Upper lobe of left lung (tissue), 6 donors: ENCODE results near the gene ISY1. TPM values are rescaled to one million over a fixed set of nuclear protein-coding genes. Genes with fewer than 3 reads are reported as not detected.

Source experiments
- ATAC-seq, 2 donors: fragments of 200-7000 bp; cut with Tn5 transposase; one replicate each; pipeline ENCODE4 v1.9.1; 2022; ENCODE audit warnings: mild to moderate bottlenecking in 2 of 2, moderate library complexity in 2 of 2; ENCODE audit not compliant: low FRiP score in 2 of 2
- DNase-seq, 2 donors: peaks; one replicate each; pipeline ENCODE4 v3.0.0-alpha.2; 2019 to 2020
- H3K27ac ChIP-seq, 4 donors: fragments of 200-600 bp; sonication (generic); one replicate each; pipeline ENCODE4 v1.5.1; 2016 to 2019
- H3K27me3 ChIP-seq, 4 donors: fragments of 200-600 bp; sonication (generic); one replicate each; pipeline ENCODE4 v1.5.1; 2017 to 2019
- H3K36me3 ChIP-seq, 4 donors: fragments of 200-600 bp; sonication (generic); one replicate each; pipeline ENCODE4 v1.5.1; 2016 to 2019
- H3K4me1 ChIP-seq, 4 donors: fragments of 200-600 bp; sonication (generic); one replicate each; pipeline ENCODE4 v1.5.1; 2018 to 2019
- H3K4me3 ChIP-seq, 4 donors: fragments of 200-600 bp; sonication (generic); one replicate each; pipeline ENCODE4 v1.5.1; 2017 to 2019; ENCODE audit warnings: mild to moderate bottlenecking in 2 of 4, moderate library complexity in 1 of 4
- H3K9me3 ChIP-seq, 4 donors: fragments of 200-600 bp; sonication (generic); one replicate each; pipeline ENCODE4 v1.5.1; 2018 to 2019
- EP300 ChIP-seq, 4 donors: sonication (generic); formaldehyde crosslinking; IDR thresholded peaks; one replicate each; pipeline ENCODE4 v1.5.1; 2017; ENCODE audit warnings: antibody characterized with exemption in 4 of 4, control low read depth in 2 of 4
- POLR2A ChIP-seq, 4 donors: fragments of 450-650 bp; IDR thresholded peaks; one replicate each; pipeline ENCODE4 v1.5.1; 2016 to 2017; ENCODE audit warnings: antibody characterized with exemption in 4 of 4, mild to moderate bottlenecking in 2 of 4
- POLR2AphosphoS5 ChIP-seq, 2 donors: sonication (generic); formaldehyde crosslinking; IDR thresholded peaks; one replicate each; pipeline ENCODE4 v1.5.1; 2017; ENCODE audit warnings: antibody characterized with exemption in 2 of 2
- WGBS, 2 donors: methylation state at CpG; one replicate each; pipeline ENCODE4 v1.1.5; 2017 to 2018; 5-methylcytosine and 5-hydroxymethylcytosine counted together
- total RNA-seq, 6 donors: library from RNA; depleted of rRNA in 4 of 6; stranded (reverse); fragments of >200 nt in 4 of 6; gene quantifications; one replicate each; pipeline versions ENCODE4 v1.1.0 to v1.2.1, GENCODE V29; 2016 to 2021
- TF ChIP-seq, protein P1 (sequence below), 6 experiments: fragments of 450-650 bp in 4 of 6; fragments of 200-600 bp in 2 of 6; sonication (generic) in 2 of 6; IDR thresholded peaks; one replicate each; pipeline ENCODE4 v1.5.1; 2016 to 2019; ENCODE audit warnings: antibody characterized with exemption in 6 of 6
- donor health status: DM: no; HTN: no; CAD: no; lungs with moderate emphysema.
- donor health status: DM: no; HTN: yes; CAD: no; lungs with severe emphysema.

The ISY1 gene
- total RNA-seq: 10 to 100 TPM; 14.2 to 34.8 (median 19.6) TPM

DNA sequence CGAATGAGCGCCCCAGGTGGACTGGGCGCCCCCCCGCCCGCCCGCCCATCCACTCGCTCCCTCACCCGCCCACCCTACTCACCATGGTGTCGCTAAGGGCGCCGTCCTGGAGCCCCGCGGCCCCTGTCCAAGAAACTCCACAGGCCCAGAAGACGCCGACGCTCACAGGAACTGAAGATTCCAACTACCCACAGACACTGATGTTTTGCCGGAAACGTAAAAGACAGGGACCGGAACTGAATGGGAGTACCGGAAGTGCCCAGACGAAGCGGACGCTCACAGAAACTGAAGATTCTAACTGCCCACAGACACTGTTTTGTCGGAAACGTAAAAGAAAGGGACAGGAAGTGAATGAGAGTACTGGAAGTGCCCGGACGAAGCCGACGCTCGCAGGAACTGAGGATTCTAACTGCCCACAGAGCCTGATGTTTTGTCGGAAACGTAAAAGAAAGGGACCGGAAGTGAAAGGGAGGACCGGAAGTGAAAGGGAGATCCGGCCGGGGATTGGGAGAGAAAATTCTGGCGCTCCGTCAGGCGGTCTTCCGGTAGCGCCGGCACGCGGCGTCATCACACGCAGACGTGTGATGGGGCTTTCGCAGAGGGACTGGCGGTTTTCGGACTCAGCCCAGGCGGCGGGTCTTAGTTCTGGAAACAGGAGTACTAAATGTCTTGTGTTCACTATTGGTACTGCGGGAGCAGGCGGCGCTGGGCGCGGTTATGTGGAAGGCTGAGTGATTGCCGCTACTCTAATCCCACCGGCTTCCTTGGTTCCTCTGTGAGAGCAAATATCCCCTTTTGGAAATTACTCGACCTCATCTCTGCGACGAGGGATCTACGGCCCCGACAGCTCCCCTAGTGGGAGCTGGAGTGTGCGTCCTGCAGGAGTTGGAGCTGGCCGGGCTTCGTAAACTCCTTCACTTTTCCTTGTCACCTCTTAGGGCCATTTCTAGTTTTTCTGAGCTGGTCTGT, at the start of gene ISY1:
Gene ISY1, minus strand, starts transcription at position 173 of the 969 bp plus-strand sequence. Its CDS starts 88 bp downstream, at position 85.
- peaks cover 10 to 43% (median 22%) of the 10 kb centered on the region in 4 donors for H3K36me3 ChIP-seq
- H3K27me3 ChIP-seq: no peaks in the 10 kb centered on the region
- TF ChIP-seq EP300 (IDR thresholded peaks at IDR 0.05) (peak in 1 of 4 donors; percentile 48), POLR2AphosphoS5 (IDR thresholded peaks at IDR 0.05) (peak; percentile 91), POLR2A (IDR thresholded peaks at IDR 0.05) (peak in 2 of 4 donors; percentile 84 to 87)
- TF ChIP-seq, protein P1, sequence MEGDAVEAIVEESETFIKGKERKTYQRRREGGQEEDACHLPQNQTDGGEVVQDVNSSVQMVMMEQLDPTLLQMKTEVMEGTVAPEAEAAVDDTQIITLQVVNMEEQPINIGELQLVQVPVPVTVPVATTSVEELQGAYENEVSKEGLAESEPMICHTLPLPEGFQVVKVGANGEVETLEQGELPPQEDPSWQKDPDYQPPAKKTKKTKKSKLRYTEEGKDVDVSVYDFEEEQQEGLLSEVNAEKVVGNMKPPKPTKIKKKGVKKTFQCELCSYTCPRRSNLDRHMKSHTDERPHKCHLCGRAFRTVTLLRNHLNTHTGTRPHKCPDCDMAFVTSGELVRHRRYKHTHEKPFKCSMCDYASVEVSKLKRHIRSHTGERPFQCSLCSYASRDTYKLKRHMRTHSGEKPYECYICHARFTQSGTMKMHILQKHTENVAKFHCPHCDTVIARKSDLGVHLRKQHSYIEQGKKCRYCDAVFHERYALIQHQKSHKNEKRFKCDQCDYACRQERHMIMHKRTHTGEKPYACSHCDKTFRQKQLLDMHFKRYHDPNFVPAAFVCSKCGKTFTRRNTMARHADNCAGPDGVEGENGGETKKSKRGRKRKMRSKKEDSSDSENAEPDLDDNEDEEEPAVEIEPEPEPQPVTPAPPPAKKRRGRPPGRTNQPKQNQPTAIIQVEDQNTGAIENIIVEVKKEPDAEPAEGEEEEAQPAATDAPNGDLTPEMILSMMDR (IDR thresholded peaks at IDR 0.05): peak; percentile 58 to 88 (median 72)
- H3K27ac ChIP-seq: peak within 1 kb of the TSS; percentile 88 to 98 (median 94)
- H3K4me1 ChIP-seq: peaks cover 18 to 23% (median 19%) of the 10 kb centered on the region in 4 donors
- ATAC-seq (peak; percentile 94 to 97), DNase-seq (peak; percentile 84 to 95)
- WGBS, 2 donors: 0% methylated on average over 49 to 67 of the region's 67 CpGs
- no peaks in the 10 kb centered on the region for H3K9me3 ChIP-seq
- peak within 1 kb of the TSS; percentile 56 to 92 (median 80) for H3K4me3 ChIP-seq

DNA sequence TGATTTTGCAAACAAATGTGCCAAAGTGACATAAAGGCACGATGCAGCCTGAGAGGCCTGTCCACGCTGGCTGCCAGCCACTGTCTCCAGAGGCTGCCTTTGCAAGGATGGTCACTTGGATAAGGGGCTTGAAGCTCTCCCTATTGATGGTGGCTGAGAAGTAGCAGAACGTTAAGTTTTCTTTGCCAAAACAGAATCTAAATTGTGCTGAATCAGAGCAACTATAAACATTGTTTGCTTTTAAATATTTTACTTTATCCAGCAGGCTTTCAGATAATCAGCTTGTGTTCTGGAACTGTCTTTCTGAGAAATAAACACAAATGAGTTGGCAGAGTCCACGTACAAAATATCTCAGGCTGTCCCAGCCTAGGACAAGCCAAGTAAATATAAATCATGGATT, 46.6 kb upstream of the ISY1 start:
- Histone ChIP-seq H3K4me3 (no peak overlapping the region), H3K4me1 (peaks cover 8 to 14% (median 13%) of the 10 kb centered on the region in 4 donors), H3K36me3 (no peaks in the 10 kb centered on the region), H3K9me3 (no peaks in the 10 kb centered on the region), H3K27ac (no peak overlapping the region), H3K27me3 (no peaks in the 10 kb centered on the region)
- no peak for DNase-seq
- WGBS, 2 donors: 51 to 61% methylated on average over 4 of the region's 4 CpGs
- TF ChIP-seq, protein P1 (IDR thresholded peaks at IDR 0.05): no peak
- TF ChIP-seq POLR2A (IDR thresholded peaks at IDR 0.05) (no peak), POLR2AphosphoS5 (IDR thresholded peaks at IDR 0.05) (no peak), EP300 (IDR thresholded peaks at IDR 0.05) (no peak)
- ATAC-seq: no peak

DNA sequence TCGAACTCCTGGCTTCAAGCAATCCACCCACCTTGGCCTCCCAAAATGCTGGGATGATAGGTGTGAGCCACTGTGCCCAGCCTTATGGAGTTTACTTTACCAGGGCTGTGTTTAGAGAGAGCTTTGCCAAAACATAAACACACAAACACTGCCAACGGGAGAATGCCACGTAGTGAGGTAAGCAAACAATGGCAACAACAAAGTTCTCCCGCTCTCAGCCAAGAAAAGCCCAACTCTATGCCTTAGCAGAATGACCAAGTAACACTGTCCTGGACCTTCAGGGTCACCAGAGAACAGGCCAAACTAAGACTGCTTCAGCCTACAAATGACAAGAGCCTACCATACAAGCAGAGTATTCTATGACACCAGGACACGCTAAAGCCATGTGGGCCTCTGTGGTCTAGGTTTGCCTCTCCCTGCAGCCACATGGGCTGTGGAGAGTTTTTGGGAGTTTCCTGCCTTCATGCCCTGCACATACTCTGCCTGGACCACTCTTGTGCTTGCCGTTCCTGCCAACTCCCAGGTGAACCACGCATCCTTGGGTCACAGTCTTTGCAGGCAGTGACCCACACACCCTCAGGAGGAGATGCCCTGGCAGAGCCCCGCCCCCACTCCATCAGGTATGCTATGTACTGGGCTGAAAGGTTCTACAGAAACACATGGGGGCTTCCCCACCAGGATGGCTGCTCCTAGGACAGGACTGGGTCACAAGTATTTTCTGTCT, 44.4 kb upstream of the ISY1 start:
- Histone ChIP-seq H3K27ac (no peak overlapping the region), H3K27me3 (no peaks in the 10 kb centered on the region), H3K36me3 (no peaks in the 10 kb centered on the region), H3K9me3 (no peaks in the 10 kb centered on the region), H3K4me3 (no peak overlapping the region), H3K4me1 (no peaks in the 10 kb centered on the region)
- TF ChIP-seq, protein P1 (IDR thresholded peaks at IDR 0.05): no peak
- peak in 1 of 2 donors; percentile 32 for TF ChIP-seq POLR2AphosphoS5 (IDR thresholded peaks at IDR 0.05)
- ATAC-seq (no peak), DNase-seq (no peak)
- 81 to 87% methylated on average over 7 to 8 of the region's 8 CpGs for WGBS, 2 donors

DNA sequence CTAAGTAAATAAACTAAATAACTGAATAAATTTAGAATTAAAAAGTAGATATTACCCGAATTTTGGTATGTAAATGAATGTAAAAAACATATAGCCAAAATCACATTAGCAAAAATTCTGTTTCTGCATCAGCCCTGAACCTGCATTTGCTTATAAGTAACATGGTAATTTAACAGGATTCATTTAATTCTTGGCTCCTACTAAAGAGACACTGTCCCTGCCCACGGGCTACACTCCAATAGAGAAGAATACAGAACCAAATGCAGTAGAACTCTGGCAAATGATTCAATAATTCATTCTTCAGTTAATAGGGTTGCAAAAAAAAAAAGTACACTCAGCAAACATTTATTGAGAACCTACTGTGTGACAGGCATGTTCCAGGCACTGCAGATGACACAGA, 43.6 kb upstream of the ISY1 start:
- TF ChIP-seq, protein P1 (IDR thresholded peaks at IDR 0.05): no peak
- TF ChIP-seq POLR2A (IDR thresholded peaks at IDR 0.05) (no peak), EP300 (IDR thresholded peaks at IDR 0.05) (no peak), POLR2AphosphoS5 (IDR thresholded peaks at IDR 0.05) (no peak)
- no peak for ATAC-seq
- 78 to 85% methylated on average over 2 of the region's 2 CpGs for WGBS, 2 donors

More for the DNA sequence above, 43.6 kb upstream of the ISY1 start:
- H3K4me1 ChIP-seq: no peaks in the 10 kb centered on the region
- H3K4me3 ChIP-seq: no peak overlapping the region
- H3K27me3 ChIP-seq: no peaks in the 10 kb centered on the region
- H3K27ac ChIP-seq: no peak overlapping the region
- H3K9me3 ChIP-seq: no peaks in the 10 kb centered on the region
- DNase-seq: no peak
- H3K36me3 ChIP-seq: no peaks in the 10 kb centered on the region
